OCI-LY3 (cell line): Measurements from ENCODE around the gene RHBDL3.
A peak's percentile ranks its signal among the peaks of the same experiment; 100 is the strongest.
"Not testable (repeated sequence)": the region's sequence is repeated elsewhere in the genome, so short reads cannot be mapped to it uniquely, and the experiment has no call there.

Experiments
- H2AFZ ChIP-seq: fragments of 200-600, 300-600 bp; shearing (Covaris generic); 2 replicates; pipeline ENCODE4 v1.6.0; 2014; ENCODE audit warnings: antibody characterized with exemption, low read depth, low read length
- H3K27ac ChIP-seq: fragments of 200-600, 300-600 bp; sonication (generic); 2 replicates; pipeline ENCODE4 v1.5.1; 2014; ENCODE audit warnings: mild to moderate bottlenecking, low read length, moderate library complexity, mixed read lengths
- H3K27me3 ChIP-seq: fragments of 200-600, 300-600 bp; sonication (generic); 2 replicates; pipeline ENCODE4 v1.6.1; 2014; ENCODE audit warnings: low read depth, low read length, mixed read lengths
- H3K36me3 ChIP-seq: fragments of 200-600, 300-600 bp; sonication (generic); replicated peaks from 2 replicates; pipeline ENCODE3; 2014; ENCODE audit warnings: low read depth, low read length, mixed read lengths
- H3K4me1 ChIP-seq: fragments of 300-600, 200-600 bp; sonication (generic); 2 replicates; pipeline ENCODE4 v1.6.1; 2014; ENCODE audit warnings: low read length, mixed read lengths
- H3K4me2 ChIP-seq: fragments of 200-600, 300-600 bp; sonication (generic); 2 replicates; pipeline ENCODE4 v1.6.1; 2014; ENCODE audit warnings: low read length, mixed read lengths
- H3K4me3 ChIP-seq: fragments of 300-600, 200-600 bp; sonication (generic); 2 replicates; pipeline ENCODE4 v1.5.1; 2014; ENCODE audit warnings: antibody characterized with exemption, mild to moderate bottlenecking, low read length, moderate library complexity
- H3K79me2 ChIP-seq: fragments of 300-600, 200-600 bp; shearing (Covaris generic); 2 replicates; pipeline ENCODE4 v1.6.1; 2014; ENCODE audit warnings: mild to moderate bottlenecking, low read length, mixed read lengths
- H3K9ac ChIP-seq: fragments of 300-600, 200-600 bp; shearing (Covaris generic); 2 replicates; pipeline ENCODE4 v1.6.0; 2014; ENCODE audit warnings: mild to moderate bottlenecking, low read length, moderate library complexity
- H3K9me3 ChIP-seq: fragments of 200-600, 300-600 bp; shearing (Covaris generic); 2 replicates; pipeline ENCODE4 v1.6.1; 2014; ENCODE audit warnings: low read length, mixed read lengths; ENCODE audit not compliant: insufficient read depth
- H4K20me1 ChIP-seq: fragments of 200-600, 300-600 bp; sonication (generic); 2 replicates; pipeline ENCODE4 v1.6.1; 2016; ENCODE audit warnings: low read length, mixed read lengths; ENCODE audit not compliant: insufficient read depth
- EZH2phosphoT487 ChIP-seq: fragments of 200-600 bp; shearing (Covaris generic); IDR thresholded peaks from 2 replicates; pipeline ENCODE4 v1.6.1; 2018; ENCODE audit warnings: antibody characterized with exemption, mixed run types, low read depth
- TF ChIP-seq, protein P1 (sequence below): fragments of 200-600, 300-600 bp; sonication (generic); IDR thresholded peaks from 2 replicates; pipeline ENCODE4 v1.5.1; 2014; ENCODE audit warnings: antibody characterized with exemption, low read length, low read depth

Gene RHBDL3

DNA sequence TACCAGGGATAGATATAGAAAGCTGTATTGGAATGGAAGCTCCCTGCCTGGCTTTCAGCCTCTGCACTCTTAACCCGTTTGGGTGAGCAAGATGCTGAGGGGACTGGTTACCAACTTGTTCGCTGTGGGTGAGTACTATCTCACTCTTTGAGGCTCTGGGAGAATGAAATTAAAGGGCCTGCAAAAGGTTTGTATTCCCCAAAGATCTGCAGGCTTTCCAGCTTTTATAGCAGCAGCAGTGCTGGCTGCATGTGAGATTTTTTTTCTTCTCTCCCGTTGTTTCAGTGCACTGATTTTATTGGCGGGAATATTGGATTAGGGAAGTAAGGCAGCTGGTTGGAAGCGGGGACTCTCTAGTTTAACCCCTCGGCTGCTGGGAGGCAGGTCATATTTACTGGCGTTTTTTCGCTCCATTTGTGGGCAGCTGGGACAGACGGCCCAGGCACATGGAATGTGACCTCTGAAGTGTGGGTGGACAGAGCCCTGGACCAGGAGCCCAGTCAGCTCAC lies 45.5 kb downstream of the RHBDL3 start:
- Histone ChIP-seq H3K27me3 (peaks cover 45% of the 10 kb centered on the region), H3K9me3 (no peaks in the 10 kb centered on the region), H3K79me2 (no peaks in the 10 kb centered on the region), H2AFZ (no peak overlapping the region), H3K36me3 (no peaks in the 10 kb centered on the region), H4K20me1 (no peaks in the 10 kb centered on the region), H3K4me2 (peak overlapping the region; percentile 25), H3K27ac (no peak overlapping the region), H3K4me3 (no peak overlapping the region), H3K9ac (no peak overlapping the region), H3K4me1 (0 out of 2 replicates have a peak, but pooled peaks cover 4% of the 10 kb centered on the region)
- TF ChIP-seq, protein P1, sequence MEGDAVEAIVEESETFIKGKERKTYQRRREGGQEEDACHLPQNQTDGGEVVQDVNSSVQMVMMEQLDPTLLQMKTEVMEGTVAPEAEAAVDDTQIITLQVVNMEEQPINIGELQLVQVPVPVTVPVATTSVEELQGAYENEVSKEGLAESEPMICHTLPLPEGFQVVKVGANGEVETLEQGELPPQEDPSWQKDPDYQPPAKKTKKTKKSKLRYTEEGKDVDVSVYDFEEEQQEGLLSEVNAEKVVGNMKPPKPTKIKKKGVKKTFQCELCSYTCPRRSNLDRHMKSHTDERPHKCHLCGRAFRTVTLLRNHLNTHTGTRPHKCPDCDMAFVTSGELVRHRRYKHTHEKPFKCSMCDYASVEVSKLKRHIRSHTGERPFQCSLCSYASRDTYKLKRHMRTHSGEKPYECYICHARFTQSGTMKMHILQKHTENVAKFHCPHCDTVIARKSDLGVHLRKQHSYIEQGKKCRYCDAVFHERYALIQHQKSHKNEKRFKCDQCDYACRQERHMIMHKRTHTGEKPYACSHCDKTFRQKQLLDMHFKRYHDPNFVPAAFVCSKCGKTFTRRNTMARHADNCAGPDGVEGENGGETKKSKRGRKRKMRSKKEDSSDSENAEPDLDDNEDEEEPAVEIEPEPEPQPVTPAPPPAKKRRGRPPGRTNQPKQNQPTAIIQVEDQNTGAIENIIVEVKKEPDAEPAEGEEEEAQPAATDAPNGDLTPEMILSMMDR = no peak
- no peak for TF ChIP-seq EZH2phosphoT487

- no peak overlapping the region for H3K4me2 ChIP-seq
- no peaks in the 10 kb centered on the region for H3K36me3 ChIP-seq
- H2AFZ ChIP-seq = no peak overlapping the region
- no peak overlapping the region for H3K9ac ChIP-seq
- no peaks in the 10 kb centered on the region for H3K79me2 ChIP-seq
- H3K4me1 ChIP-seq = peaks cover 9% of the 10 kb centered on the region
- no peaks in the 10 kb centered on the region for H3K9me3 ChIP-seq
- no peaks in the 10 kb centered on the region for H4K20me1 ChIP-seq
- H3K27me3 ChIP-seq = peaks cover 50% of the 10 kb centered on the region
- H3K4me3 ChIP-seq = no peak overlapping the region
- no peak overlapping the region for H3K27ac ChIP-seq
- TF ChIP-seq EZH2phosphoT487 = no peak
Measured at GRCh38 chr17:32314636-32315035, 49.0 kb downstream of the RHBDL3 start.

GRCh38 chr17:32315171-32315570 lies 49.5 kb downstream of the RHBDL3 start:
- H2AFZ ChIP-seq = no peak overlapping the region
- no peaks in the 10 kb centered on the region for H3K79me2 ChIP-seq
- TF ChIP-seq, protein P1 = no peak
- no peak for TF ChIP-seq EZH2phosphoT487
- no peak overlapping the region for H3K4me3 ChIP-seq
- no peaks in the 10 kb centered on the region for H3K36me3 ChIP-seq
- H3K4me2 ChIP-seq = no peak overlapping the region
- no peak overlapping the region for H3K9ac ChIP-seq
- H3K27me3 ChIP-seq = peaks cover 47% of the 10 kb centered on the region
- H3K4me1 ChIP-seq = peaks cover 12% of the 10 kb centered on the region
- H3K9me3 ChIP-seq = no peaks in the 10 kb centered on the region
- no peak overlapping the region for H3K27ac ChIP-seq
- no peaks in the 10 kb centered on the region for H4K20me1 ChIP-seq

- H3K9ac ChIP-seq, H3K4me1 ChIP-seq, H3K79me2 ChIP-seq, H3K9me3 ChIP-seq, H3K27ac ChIP-seq, H3K4me3 ChIP-seq, H3K36me3 ChIP-seq, H2AFZ ChIP-seq, H3K4me2 ChIP-seq, H4K20me1 ChIP-seq: not testable (repeated sequence)
- H3K27me3 ChIP-seq = peaks cover 37% of the 10 kb centered on the region
Measured at GRCh38 chr17:32316653-32317052, 51.0 kb downstream of the RHBDL3 start.

GRCh38 chr17:32317353-32317752 lies 51.7 kb downstream of the RHBDL3 start:
- no peak overlapping the region for H3K9ac ChIP-seq
- H3K79me2 ChIP-seq = no peaks in the 10 kb centered on the region
- no peaks in the 10 kb centered on the region for H3K9me3 ChIP-seq
- no peaks in the 10 kb centered on the region for H3K36me3 ChIP-seq
- peaks cover 7% of the 10 kb centered on the region for H3K4me1 ChIP-seq
- H3K27ac ChIP-seq = no peak overlapping the region
- H3K4me2 ChIP-seq = no peak overlapping the region
- H3K27me3 ChIP-seq = peaks cover 35% of the 10 kb centered on the region
- no peak for TF ChIP-seq EZH2phosphoT487
- TF ChIP-seq, protein P1 = no peak
- H4K20me1 ChIP-seq = no peaks in the 10 kb centered on the region
- no peak overlapping the region for H2AFZ ChIP-seq
- no peak overlapping the region for H3K4me3 ChIP-seq
